Measurements from ENCODE around the gene MPG.

The MPG gene

GRCh38 chr16:83060-83603 lies 5.1 kb downstream of the MPG start:
- in situ Hi-C loops (cut with MboI; ENCODE audit: low sequenced_read_pairs), result no loop called here

GRCh38 chr16:83781-84615 lies 6.0 kb downstream of the MPG start:
- in situ Hi-C loops (cut with MboI; ENCODE audit: low sequenced_read_pairs), result no loop called here

- in situ Hi-C loops (cut with MboI; ENCODE audit: low sequenced_read_pairs), result no loop called here
Measured at GRCh38 chr16:84718-85406, 6.8 kb downstream of the MPG start.

- in situ Hi-C loops (cut with MboI; ENCODE audit: low sequenced_read_pairs), result no loop called here
Measured at GRCh38 chr16:85407-85782, 7.4 kb downstream of the MPG start.

GRCh38 chr16:85865-86264 lies 7.8 kb downstream of the MPG start:
- in situ Hi-C loops (cut with MboI; ENCODE audit: low sequenced_read_pairs), result no loop called here

GRCh38 chr16:86483-86952 lies 8.5 kb downstream of the MPG start:
- in situ Hi-C loops (cut with MboI; ENCODE audit: low sequenced_read_pairs), result no loop called here

GRCh38 chr16:88613-89012 lies 10.6 kb downstream of the MPG start:
- in situ Hi-C loops (cut with MboI; ENCODE audit: low sequenced_read_pairs), result no loop called here

- in situ Hi-C loops (cut with MboI; ENCODE audit: low sequenced_read_pairs), result no loop called here
Measured at GRCh38 chr16:89391-90302, 11.6 kb downstream of the MPG start.

GRCh38 chr16:91484-91883 lies 13.5 kb downstream of the MPG start:
- in situ Hi-C loops (cut with MboI; ENCODE audit: low sequenced_read_pairs), result no loop called here

- in situ Hi-C loops (cut with MboI; ENCODE audit: low sequenced_read_pairs), result no loop called here
Measured at GRCh38 chr16:92431-93339, 14.7 kb downstream of the MPG start.

GRCh38 chr16:94918-95265 lies 16.9 kb downstream of the MPG start:
- in situ Hi-C loops (cut with MboI; ENCODE audit: low sequenced_read_pairs), result no loop called here

- in situ Hi-C loops (cut with MboI; ENCODE audit: low sequenced_read_pairs), result no loop called here
Measured at GRCh38 chr16:96935-97381, 18.9 kb downstream of the MPG start.

- in situ Hi-C loops (cut with MboI; ENCODE audit: low sequenced_read_pairs), result no loop called here
Measured at GRCh38 chr16:97822-98221, 19.8 kb downstream of the MPG start.

- in situ Hi-C loops (cut with MboI; ENCODE audit: low sequenced_read_pairs), result no loop called here
Measured at GRCh38 chr16:100989-101388, 23.0 kb downstream of the MPG start.

- in situ Hi-C loops (cut with MboI; ENCODE audit: low sequenced_read_pairs), result no loop called here
Measured at GRCh38 chr16:101586-101985, 23.6 kb downstream of the MPG start.

GRCh38 chr16:102060-102855 lies 24.2 kb downstream of the MPG start:
- in situ Hi-C loops (cut with MboI; ENCODE audit: low sequenced_read_pairs), result no loop called here

- in situ Hi-C loops (cut with MboI; ENCODE audit: low sequenced_read_pairs), result no loop called here
Measured at GRCh38 chr16:104355-104754, 26.3 kb downstream of the MPG start.

- in situ Hi-C loops (cut with MboI; ENCODE audit: low sequenced_read_pairs), result no loop called here
Measured at GRCh38 chr16:104928-105327, 26.9 kb downstream of the MPG start.

GRCh38 chr16:105521-105920 lies 27.5 kb downstream of the MPG start:
- in situ Hi-C loops (cut with MboI; ENCODE audit: low sequenced_read_pairs), result no loop called here

Data from HL-60/S4 treated with phorbol 12-myristate 13-acetate at 8.2 ng/mL for 4 days and 3 days (cell line).